ENCODE measurements around the gene MTMR2.
"Not testable (repeated sequence)": the region's sequence is repeated elsewhere in the genome, so short reads cannot be mapped to it uniquely, and the experiment has no call there.

GRCh38 chr11:95860024-95860423, 63.9 kb downstream of the MTMR2 start:
- not testable (repeated sequence) for TF ChIP-seq YY1 (IDR thresholded peaks at IDR 0.05; ENCODE audit: insufficient read depth, insufficient replicate concordance, low read depth, low read length); KDM5A (IDR thresholded peaks at IDR 0.05; ENCODE audit: borderline replicate concordance, low read length)

Measured in HepG2 (cell line).